ENCODE results near the gene SOBP. TPM values are rescaled to one million over a fixed set of nuclear protein-coding genes. Genes with fewer than 3 reads are reported as not detected.

SOBP gene
- total RNA-seq, 2 experiments from 2014 or later = 0.05 to 0.17 TPM

- no peak for DNase-seq
- H3K9me3 Mint-ChIP-seq = no peaks in the 10 kb centered on the region
- Histone ChIP-seq H3K9me3 (ENCODE audit: control insufficient read depth in 1 of 2, insufficient read depth in 1 of 2, low read length in 2 of 2) (no peaks in the 10 kb centered on the region), H3K27ac (ENCODE audit: low read depth in 1 of 2, low read length in 2 of 2) (no peak overlapping the region), H3K27me3 (ENCODE audit: control insufficient read depth in 1 of 2, insufficient read depth in 2 of 2, low read length in 2 of 2) (no peaks in the 10 kb centered on the region), H3K4me1 (ENCODE audit: insufficient read depth, low read length) (no peaks in the 10 kb centered on the region), H3K36me3 (ENCODE audit: insufficient read depth, low read length) (no peaks in the 10 kb centered on the region), H3K4me3 (ENCODE audit: low read length) (no peak overlapping the region)
- no peak for TF ChIP-seq CTCF (IDR thresholded peaks at IDR 0.05)
- no peaks in the 10 kb centered on the region for H3K4me1 Mint-ChIP-seq (ENCODE audit: low read depth)
- no peak for ATAC-seq (ENCODE audit: poor library complexity)
- POLR2A ChIA-PET = no interaction called here
- no peak overlapping the region for H3K4me3 Mint-ChIP-seq
- intact Hi-C loops (cut with DNase I, micrococcal nuclease) = no loop called here
- H3K27me3 Mint-ChIP-seq = no peaks in the 10 kb centered on the region
- H3K36me3 Mint-ChIP-seq (ENCODE audit: low read depth) = no peaks in the 10 kb centered on the region
- CTCF ChIA-PET = no interaction called here
- H3K27ac Mint-ChIP-seq = no peak overlapping the region
Observed at GRCh38 chr6:107532706-107533105, 42.8 kb downstream of the SOBP start.

GRCh38 chr6:107533415-107534059 lies 43.6 kb downstream of the SOBP start:
- Mint-ChIP-seq H3K4me1 (ENCODE audit: low read depth) (no peaks in the 10 kb centered on the region), H3K27me3 (peaks cover 1% of the 10 kb centered on the region), H3K4me3 (no peak overlapping the region), H3K9me3 (no peaks in the 10 kb centered on the region), H3K36me3 (ENCODE audit: low read depth) (no peaks in the 10 kb centered on the region), H3K27ac (no peak overlapping the region)
- DNase-seq (no peak), ATAC-seq (ENCODE audit: poor library complexity) (no peak)
- no peak overlapping the region for H3K27ac ChIP-seq (ENCODE audit: low read depth in 1 of 2, low read length in 2 of 2)
- ChIA-PET CTCF (no interaction called here), POLR2A (no interaction called here)
- no peaks in the 10 kb centered on the region for H3K27me3 ChIP-seq (ENCODE audit: control insufficient read depth in 1 of 2, insufficient read depth in 2 of 2, low read length in 2 of 2)
- no peaks in the 10 kb centered on the region for H3K4me1 ChIP-seq (ENCODE audit: insufficient read depth, low read length)
- intact Hi-C loops (cut with DNase I, micrococcal nuclease) = no loop called here
- no peak overlapping the region for H3K4me3 ChIP-seq (ENCODE audit: low read length)
- no peak for TF ChIP-seq CTCF (IDR thresholded peaks at IDR 0.05)
- no peaks in the 10 kb centered on the region for H3K36me3 ChIP-seq (ENCODE audit: insufficient read depth, low read length)
- no peaks in the 10 kb centered on the region for H3K9me3 ChIP-seq (ENCODE audit: control insufficient read depth in 1 of 2, insufficient read depth in 1 of 2, low read length in 2 of 2)

- no peak for TF ChIP-seq CTCF (IDR thresholded peaks at IDR 0.05)
- ATAC-seq (ENCODE audit: poor library complexity) (no peak), DNase-seq (no peak)
- Histone ChIP-seq H3K36me3 (ENCODE audit: insufficient read depth, low read length) (no peaks in the 10 kb centered on the region), H3K27ac (ENCODE audit: low read depth in 1 of 2, low read length in 2 of 2) (no peak overlapping the region), H3K4me3 (ENCODE audit: low read length) (no peak overlapping the region), H3K4me1 (ENCODE audit: insufficient read depth, low read length) (no peaks in the 10 kb centered on the region), H3K27me3 (ENCODE audit: control insufficient read depth in 1 of 2, insufficient read depth in 2 of 2, low read length in 2 of 2) (peaks cover 0 to 11% of the 10 kb centered on the region in 2 experiments), H3K9me3 (ENCODE audit: control insufficient read depth in 1 of 2, insufficient read depth in 1 of 2, low read length in 2 of 2) (no peaks in the 10 kb centered on the region)
- peaks cover 11% of the 10 kb centered on the region for H3K27me3 Mint-ChIP-seq
- H3K4me3 Mint-ChIP-seq = no peak overlapping the region
- no peaks in the 10 kb centered on the region for H3K4me1 Mint-ChIP-seq (ENCODE audit: low read depth)
- ChIA-PET POLR2A (no interaction called here), CTCF (no interaction called here)
- H3K36me3 Mint-ChIP-seq (ENCODE audit: low read depth) = no peaks in the 10 kb centered on the region
- intact Hi-C loops (cut with DNase I, micrococcal nuclease) = no loop called here
- no peak overlapping the region for H3K27ac Mint-ChIP-seq
- H3K9me3 Mint-ChIP-seq = no peaks in the 10 kb centered on the region
Observed at GRCh38 chr6:107534571-107535141, 44.7 kb downstream of the SOBP start.
